Cardiac muscle cell (in vitro differentiated cells and primary cell): ENCODE results near the gene OGDH. TPM values are rescaled to one million over a fixed set of nuclear protein-coding genes. Genes with fewer than 3 reads are reported as not detected.
A peak's percentile ranks its signal among the peaks of the same experiment; 100 is the strongest.
"Not testable (repeated sequence)": the region's sequence is repeated elsewhere in the genome, so short reads cannot be mapped to it uniquely, and the experiment has no call there.

Experiments
- DNase-seq, 2 donors: peaks; one replicate each; pipeline versions ENCODE4 v3.0.0 to v3.0.0-alpha.2; 2010 to 2017; ENCODE audit warnings: low read depth in 1 of 2, low spot score in 1 of 2
- H3K27ac ChIP-seq: fragments of 200-600 bp; sonication (generic); 2 replicates; pipeline ENCODE4 v1.5.1; 2016
- H3K27me3 ChIP-seq: fragments of 200-600 bp; sonication (generic); 2 replicates; pipeline ENCODE4 v1.6.0; 2016; ENCODE audit warnings: control low read depth
- H3K36me3 ChIP-seq: fragments of 200-600 bp; sonication (generic); 2 replicates; pipeline ENCODE4 v1.5.1; 2016; ENCODE audit warnings: control low read depth
- H3K4me1 ChIP-seq: fragments of 200-600 bp; sonication (generic); 2 replicates; pipeline ENCODE4 v1.8.1; 2017; ENCODE audit warnings: low read depth, mild to moderate bottlenecking, mixed run types
- H3K4me3 ChIP-seq: fragments of 200-600 bp; sonication (generic); 2 replicates; pipeline ENCODE4 v1.5.1; 2016; ENCODE audit warnings: mild to moderate bottlenecking
- H3K9me3 ChIP-seq: fragments of 200-600 bp; sonication (generic); 2 replicates; pipeline ENCODE4 v1.5.1; 2017; ENCODE audit warnings: low read depth, mild to moderate bottlenecking, control low read depth
- polyA plus RNA-seq: library from polyadenylated mRNA; unstranded; fragments of >200 nt; fragmentation: Nextera tagmentation; extraction: Ambion mirVana; gene quantifications from 2 replicates; pipeline ENCODE4 v1.2.1, GENCODE V29; 2016
- total RNA-seq: library from RNA; depleted of rRNA; stranded (reverse); fragments of >200 nt; gene quantifications from 2 replicates; pipeline ENCODE4 v1.2.3, GENCODE V29; 2016
- TF ChIP-seq, protein P1 (sequence below): IDR thresholded peaks from 2 replicates; pipeline ENCODE4 v1.5.1; 2012; ENCODE audit warnings: low read depth, mild to moderate bottlenecking, low read length

OGDH gene
- total RNA-seq (110 and 111 TPM in 2 replicates), polyA plus RNA-seq (71.9 and 80.0 TPM in 2 replicates)

DNA sequence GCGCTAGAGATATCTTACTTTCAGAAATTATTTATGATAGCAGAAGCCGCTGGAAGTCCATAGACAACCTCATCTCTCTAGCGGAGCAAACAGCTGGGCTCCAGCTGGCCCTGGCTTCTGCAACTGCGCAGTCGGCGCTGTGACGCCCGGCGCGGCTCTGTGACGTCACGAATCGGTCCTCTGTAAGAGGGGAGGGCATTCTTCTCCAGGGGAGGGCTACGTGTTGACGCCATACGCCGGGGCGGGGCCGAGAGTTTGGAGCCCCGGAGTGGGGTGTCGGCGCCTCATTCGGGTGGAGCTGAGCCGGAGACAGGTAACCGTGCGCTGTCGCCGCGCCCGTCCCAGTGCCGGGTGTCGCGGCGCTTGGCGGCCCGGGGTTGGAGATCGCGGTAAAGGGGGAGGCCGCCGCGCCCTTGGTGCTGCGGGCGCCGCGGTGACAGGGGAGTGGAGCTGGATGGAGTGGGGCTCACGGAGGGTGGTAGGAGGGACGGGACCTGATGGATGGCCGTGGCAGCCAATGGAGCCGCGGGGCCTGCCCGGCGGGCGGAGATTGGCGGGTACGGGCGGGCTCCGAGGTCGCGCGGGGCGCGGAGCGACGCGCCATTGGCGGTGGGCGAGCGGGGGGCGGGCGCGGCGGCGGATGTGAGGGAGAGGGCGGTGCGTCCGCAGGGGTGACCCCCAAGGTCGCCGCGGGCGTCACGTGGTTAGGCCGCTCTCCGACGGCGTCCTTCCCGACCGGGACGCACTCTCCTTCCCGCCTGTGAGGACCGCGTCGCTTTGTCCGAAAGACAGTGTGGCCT is at the start of gene OGDH:
OGDH (plus strand) TSS at position 287 of the 800 bp plus-strand sequence. CDS start 17,717 bp downstream, outside the sequence.
- peak within 1 kb of the TSS; percentile 92 for H3K27ac ChIP-seq
- H3K27me3 ChIP-seq: no peaks in the 10 kb centered on the region
- TF ChIP-seq, protein P1, sequence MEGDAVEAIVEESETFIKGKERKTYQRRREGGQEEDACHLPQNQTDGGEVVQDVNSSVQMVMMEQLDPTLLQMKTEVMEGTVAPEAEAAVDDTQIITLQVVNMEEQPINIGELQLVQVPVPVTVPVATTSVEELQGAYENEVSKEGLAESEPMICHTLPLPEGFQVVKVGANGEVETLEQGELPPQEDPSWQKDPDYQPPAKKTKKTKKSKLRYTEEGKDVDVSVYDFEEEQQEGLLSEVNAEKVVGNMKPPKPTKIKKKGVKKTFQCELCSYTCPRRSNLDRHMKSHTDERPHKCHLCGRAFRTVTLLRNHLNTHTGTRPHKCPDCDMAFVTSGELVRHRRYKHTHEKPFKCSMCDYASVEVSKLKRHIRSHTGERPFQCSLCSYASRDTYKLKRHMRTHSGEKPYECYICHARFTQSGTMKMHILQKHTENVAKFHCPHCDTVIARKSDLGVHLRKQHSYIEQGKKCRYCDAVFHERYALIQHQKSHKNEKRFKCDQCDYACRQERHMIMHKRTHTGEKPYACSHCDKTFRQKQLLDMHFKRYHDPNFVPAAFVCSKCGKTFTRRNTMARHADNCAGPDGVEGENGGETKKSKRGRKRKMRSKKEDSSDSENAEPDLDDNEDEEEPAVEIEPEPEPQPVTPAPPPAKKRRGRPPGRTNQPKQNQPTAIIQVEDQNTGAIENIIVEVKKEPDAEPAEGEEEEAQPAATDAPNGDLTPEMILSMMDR: no peak
- no peaks in the 10 kb centered on the region for H3K9me3 ChIP-seq
- peak within 1 kb of the TSS; percentile 55 for H3K4me3 ChIP-seq
- DNase-seq: peak; percentile 99
- H3K4me1 ChIP-seq: no peaks in the 10 kb centered on the region
- no peaks in the 10 kb centered on the region for H3K36me3 ChIP-seq

DNA sequence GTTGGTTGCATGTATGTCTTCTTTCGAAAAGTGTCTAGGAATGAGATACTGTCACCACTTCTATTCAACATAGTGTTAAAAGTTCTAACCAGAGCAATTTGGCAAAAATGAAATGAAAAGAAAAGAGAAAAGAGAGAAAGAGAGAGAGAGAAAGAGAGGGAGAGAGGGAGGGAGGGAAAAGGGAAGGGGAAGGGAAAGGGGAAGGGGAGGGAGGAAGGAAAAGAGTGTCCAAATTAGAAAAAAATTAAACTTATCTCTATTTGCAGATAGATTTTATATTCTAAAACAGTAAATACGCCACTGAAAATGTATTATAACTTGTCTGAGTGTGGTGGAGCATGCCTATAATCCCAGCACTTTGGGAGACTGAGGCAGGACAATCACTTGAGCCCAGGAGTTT is 48.9 kb upstream of the OGDH start:
- no peak for DNase-seq
- H3K27me3 ChIP-seq: no peaks in the 10 kb centered on the region
- no peak overlapping the region for H3K4me3 ChIP-seq
- no peak overlapping the region for H3K27ac ChIP-seq
- H3K36me3 ChIP-seq: no peaks in the 10 kb centered on the region
- H3K9me3 ChIP-seq: no peaks in the 10 kb centered on the region
- TF ChIP-seq, protein P1: no peak
- no peaks in the 10 kb centered on the region for H3K4me1 ChIP-seq

DNA sequence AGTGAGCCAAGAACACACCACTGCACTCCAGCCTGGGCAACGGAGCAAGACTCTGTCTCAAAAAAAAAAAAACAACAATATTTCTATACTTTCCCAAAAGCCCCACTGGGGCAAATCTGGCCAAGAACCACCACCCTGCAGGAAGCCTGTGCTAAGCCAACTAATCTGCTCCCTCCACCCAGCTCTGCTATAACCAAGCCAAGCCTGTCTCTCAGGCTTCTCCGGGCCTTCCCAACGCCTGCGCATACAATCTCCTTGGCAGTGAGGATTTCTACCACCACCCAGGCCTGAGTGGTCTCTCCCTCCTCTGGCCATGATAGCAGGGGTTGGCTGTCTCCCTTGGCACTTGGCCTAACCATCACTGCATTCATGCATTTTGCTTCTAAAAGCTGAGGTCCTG is 46.9 kb upstream of the OGDH start:
- H3K36me3 ChIP-seq: no peaks in the 10 kb centered on the region
- TF ChIP-seq, protein P1: no peak
- H3K9me3 ChIP-seq: no peaks in the 10 kb centered on the region
- no peaks in the 10 kb centered on the region for H3K4me1 ChIP-seq
- H3K4me3 ChIP-seq: no peak overlapping the region
- DNase-seq: no peak
- H3K27me3 ChIP-seq: no peaks in the 10 kb centered on the region
- no peak overlapping the region for H3K27ac ChIP-seq

DNA sequence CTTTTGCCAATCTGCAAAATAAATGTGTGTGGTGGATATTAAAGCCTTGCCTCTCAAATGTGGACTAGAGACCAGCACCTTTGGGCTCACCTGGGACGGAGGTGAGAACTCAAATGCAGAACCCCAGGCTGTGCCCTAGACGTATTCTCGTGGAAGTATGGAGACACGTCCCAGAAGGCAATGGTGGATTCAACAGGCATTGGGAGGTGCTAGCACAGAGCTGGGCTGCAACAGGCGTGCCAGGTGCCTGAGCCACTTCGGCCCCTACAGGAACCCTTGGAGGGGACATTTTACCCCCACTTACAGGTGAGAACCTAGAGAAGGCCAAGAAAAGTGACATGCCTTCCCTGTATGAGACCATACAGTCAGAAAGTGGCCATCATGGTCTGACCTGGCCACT is 44.9 kb upstream of the OGDH start:
- TF ChIP-seq, protein P1: no peak
- H3K9me3 ChIP-seq: no peaks in the 10 kb centered on the region
- H3K4me1 ChIP-seq: no peaks in the 10 kb centered on the region
- no peaks in the 10 kb centered on the region for H3K27me3 ChIP-seq
- H3K36me3 ChIP-seq: peaks cover 6% of the 10 kb centered on the region
- H3K4me3 ChIP-seq: no peak overlapping the region
- H3K27ac ChIP-seq: no peak overlapping the region
- no peak for DNase-seq

DNA sequence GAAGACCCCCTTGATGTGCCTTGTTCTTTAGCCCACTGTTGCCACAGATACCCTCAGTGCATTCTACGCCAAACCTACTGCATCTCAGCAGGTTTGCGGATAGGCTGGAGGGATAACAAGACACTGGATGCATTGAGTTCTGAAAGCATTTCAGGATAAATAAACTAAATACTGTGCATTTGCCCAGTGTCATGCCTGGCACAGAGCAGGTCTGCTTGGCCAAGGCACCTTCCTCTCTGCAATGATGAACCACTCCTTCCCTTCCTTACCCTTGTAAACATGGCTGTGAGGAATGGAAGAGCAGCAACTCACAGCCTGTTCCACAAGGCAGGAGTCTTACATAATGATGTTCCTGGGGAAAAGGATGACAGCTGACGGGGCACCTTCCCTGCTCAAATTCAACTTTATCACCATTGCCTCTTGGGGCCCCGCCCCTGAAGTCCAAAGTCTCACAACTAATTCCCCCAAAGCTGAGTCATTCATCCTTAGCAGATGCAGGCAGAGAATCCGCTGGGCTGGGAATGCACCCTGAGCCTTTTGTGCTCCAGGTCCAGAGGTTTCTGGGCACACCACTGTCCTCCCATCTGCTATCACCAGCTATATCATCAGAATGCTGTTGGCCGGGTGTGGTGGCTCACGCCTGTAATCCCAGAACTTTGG is 44.3 kb upstream of the OGDH start:
- H3K4me3 ChIP-seq: no peak overlapping the region
- DNase-seq: peak in 1 of 2 donors; percentile 55
- TF ChIP-seq, protein P1: no peak
- no peaks in the 10 kb centered on the region for H3K4me1 ChIP-seq
- H3K36me3 ChIP-seq: peaks cover 12% of the 10 kb centered on the region
- no peaks in the 10 kb centered on the region for H3K27me3 ChIP-seq
- no peak overlapping the region for H3K27ac ChIP-seq
- H3K9me3 ChIP-seq: no peaks in the 10 kb centered on the region

DNA sequence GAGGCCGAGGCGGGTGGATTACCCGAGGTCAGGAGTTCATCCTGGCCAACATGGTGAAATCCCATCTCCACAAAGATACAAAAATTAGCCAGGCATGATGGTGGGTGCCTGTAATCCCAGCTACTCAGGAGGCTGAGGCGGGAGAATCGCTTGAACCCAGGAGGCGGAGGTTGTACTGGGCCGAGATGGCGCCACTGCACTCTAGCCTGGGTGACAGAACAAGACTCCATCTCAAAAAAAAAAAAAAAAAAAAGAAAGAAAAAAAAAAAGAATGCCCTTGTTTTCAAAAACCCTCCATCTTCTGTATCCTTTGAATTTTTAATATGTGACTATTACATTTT is 43.8 kb upstream of the OGDH start:
- not testable (repeated sequence) for H3K4me1 ChIP-seq, DNase-seq, H3K4me3 ChIP-seq, H3K9me3 ChIP-seq, H3K27me3 ChIP-seq, H3K27ac ChIP-seq
- peaks cover 16% of the 10 kb centered on the region for H3K36me3 ChIP-seq
